ENCODE measurements around the gene FAM227B. TPM values are rescaled to one million over a fixed set of nuclear protein-coding genes. Genes with fewer than 3 reads are reported as not detected.
A peak's percentile ranks its signal among the peaks of the same experiment; 100 is the strongest.

Gene FAM227B
- total and polyA plus RNA-seq, 9 donors: 7.0 to 21.8 (median 11.5) TPM

DNA sequence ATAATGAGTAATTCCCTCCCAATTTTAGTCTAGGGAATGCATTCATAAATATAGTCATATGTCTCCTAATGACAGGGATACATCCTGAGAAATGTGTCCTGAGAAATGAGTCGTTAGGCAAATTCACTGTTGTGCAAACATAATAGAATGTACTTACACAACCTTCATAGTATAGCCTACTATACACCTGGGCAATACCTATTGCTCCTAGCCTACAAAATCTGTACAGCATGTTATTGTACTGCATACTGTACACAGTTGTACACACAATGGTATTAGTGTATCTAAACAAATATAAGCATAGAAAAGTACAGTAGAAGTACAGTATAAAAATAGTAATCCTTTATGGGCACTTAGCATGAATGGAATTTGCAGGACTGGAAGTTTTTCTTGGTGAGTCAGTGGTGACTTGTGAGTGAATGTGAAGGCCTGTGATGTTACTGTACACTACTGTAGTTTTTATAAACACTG lies 6.8 kb upstream of the FAM227B start:
- intact Hi-C loops (cut with DNase I): no loop called here
- DNase-seq: no peak
- peaks cover 3% of the 10 kb centered on the region for H3K4me1 ChIP-seq (ENCODE audit: insufficient read depth)
- no peaks in the 10 kb centered on the region for H3K27me3 ChIP-seq
- H3K36me3 ChIP-seq: no peaks in the 10 kb centered on the region
- 75 to 77% (median 77%) methylated on average over 1 of the region's 1 CpG for WGBS, 3 donors
- peaks cover 0 to 3% of the 10 kb centered on the region in 2 donors for H3K9me3 ChIP-seq
- no peak overlapping the region for H3K27ac ChIP-seq
- H3K4me3 ChIP-seq: no peak overlapping the region
- TF ChIP-seq, protein P1, sequence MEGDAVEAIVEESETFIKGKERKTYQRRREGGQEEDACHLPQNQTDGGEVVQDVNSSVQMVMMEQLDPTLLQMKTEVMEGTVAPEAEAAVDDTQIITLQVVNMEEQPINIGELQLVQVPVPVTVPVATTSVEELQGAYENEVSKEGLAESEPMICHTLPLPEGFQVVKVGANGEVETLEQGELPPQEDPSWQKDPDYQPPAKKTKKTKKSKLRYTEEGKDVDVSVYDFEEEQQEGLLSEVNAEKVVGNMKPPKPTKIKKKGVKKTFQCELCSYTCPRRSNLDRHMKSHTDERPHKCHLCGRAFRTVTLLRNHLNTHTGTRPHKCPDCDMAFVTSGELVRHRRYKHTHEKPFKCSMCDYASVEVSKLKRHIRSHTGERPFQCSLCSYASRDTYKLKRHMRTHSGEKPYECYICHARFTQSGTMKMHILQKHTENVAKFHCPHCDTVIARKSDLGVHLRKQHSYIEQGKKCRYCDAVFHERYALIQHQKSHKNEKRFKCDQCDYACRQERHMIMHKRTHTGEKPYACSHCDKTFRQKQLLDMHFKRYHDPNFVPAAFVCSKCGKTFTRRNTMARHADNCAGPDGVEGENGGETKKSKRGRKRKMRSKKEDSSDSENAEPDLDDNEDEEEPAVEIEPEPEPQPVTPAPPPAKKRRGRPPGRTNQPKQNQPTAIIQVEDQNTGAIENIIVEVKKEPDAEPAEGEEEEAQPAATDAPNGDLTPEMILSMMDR (IDR thresholded peaks at IDR 0.05): no peak
- no peak for TF ChIP-seq EP300 (IDR thresholded peaks at IDR 0.05)

DNA sequence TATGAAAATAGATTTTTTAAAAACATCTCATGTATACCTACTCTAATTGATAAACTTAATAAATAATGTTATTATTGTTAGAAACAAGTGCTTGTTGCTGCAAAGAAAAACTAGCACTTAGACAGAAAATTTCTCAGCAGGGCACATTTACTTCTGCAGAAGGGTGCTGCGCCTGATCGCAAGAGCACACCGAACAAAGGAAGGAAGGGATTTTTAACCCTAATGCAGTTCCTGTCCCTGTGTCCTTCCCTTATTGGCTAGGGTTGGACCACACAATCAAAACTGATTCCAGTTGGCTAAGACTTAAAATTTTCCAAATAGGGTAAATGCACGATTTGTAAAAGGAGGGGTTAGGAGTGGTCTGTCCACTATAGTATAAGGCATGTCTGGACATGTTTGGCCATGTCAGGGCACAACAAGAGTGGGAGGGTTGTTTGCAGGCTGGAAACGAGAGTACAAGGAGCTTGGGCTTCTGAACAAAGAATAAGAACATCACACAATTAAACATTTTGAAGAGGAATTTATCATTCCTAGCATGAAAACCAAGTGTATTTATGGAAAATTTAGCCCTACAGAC lies 4.9 kb upstream of the FAM227B start:
- no peaks in the 10 kb centered on the region for H3K27me3 ChIP-seq
- H3K27ac ChIP-seq: no peak overlapping the region
- DNase-seq: no peak
- no peak overlapping the region for H3K4me3 ChIP-seq
- TF ChIP-seq EP300 (IDR thresholded peaks at IDR 0.05) (no peak), POLR2A (IDR thresholded peaks at IDR 0.05) (no peak)
- TF ChIP-seq, protein P1 (IDR thresholded peaks at IDR 0.05): no peak
- H3K4me1 ChIP-seq (ENCODE audit: insufficient read depth): peaks cover 3% of the 10 kb centered on the region
- no peaks in the 10 kb centered on the region for H3K36me3 ChIP-seq
- WGBS, 3 donors: 95 to 98% (median 96%) methylated on average over 5 of the region's 5 CpGs
- intact Hi-C loops (cut with DNase I): no loop called here
- H3K9me3 ChIP-seq: peaks cover 0 to 3% of the 10 kb centered on the region in 2 donors

DNA sequence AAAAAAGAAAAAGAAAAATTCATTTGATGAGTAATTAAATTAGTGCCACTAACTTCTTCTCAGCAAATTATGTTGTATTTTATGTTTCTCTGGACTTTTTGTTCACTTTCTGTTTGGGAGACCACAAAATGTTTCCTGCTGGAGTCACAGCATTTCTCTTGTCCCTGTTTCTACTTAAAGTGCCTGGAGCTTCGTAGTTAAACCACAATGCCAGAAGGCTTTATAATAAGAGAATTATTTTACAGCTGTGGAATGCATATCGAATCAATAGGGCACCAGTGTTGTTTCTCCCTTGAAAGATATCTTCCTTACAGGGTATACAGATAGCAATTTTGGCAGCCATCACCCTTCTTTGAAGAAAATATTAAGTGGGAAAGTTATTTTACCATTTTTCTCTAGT lies 3.4 kb upstream of the FAM227B start:
- Histone ChIP-seq H3K4me1 (ENCODE audit: insufficient read depth) (peaks cover 6% of the 10 kb centered on the region), H3K36me3 (no peaks in the 10 kb centered on the region), H3K4me3 (no peak overlapping the region), H3K9me3 (peaks cover 0 to 3% of the 10 kb centered on the region in 2 donors), H3K27ac (no peak overlapping the region), H3K27me3 (no peaks in the 10 kb centered on the region)
- 12 to 44% (median 24%) methylated on average over 2 of the region's 2 CpGs for WGBS, 3 donors
- DNase-seq: no peak
- TF ChIP-seq POLR2A (IDR thresholded peaks at IDR 0.05): no peak
- TF ChIP-seq EP300 (IDR thresholded peaks at IDR 0.05): no peak
- TF ChIP-seq, protein P1 (IDR thresholded peaks at IDR 0.05): no peak
- intact Hi-C loops (cut with DNase I): loop anchor here in 2 of 4 donors (5.0 kb wide), 1 partner anchor 278 kb away; no protein-coding TSS in a partner anchor

DNA sequence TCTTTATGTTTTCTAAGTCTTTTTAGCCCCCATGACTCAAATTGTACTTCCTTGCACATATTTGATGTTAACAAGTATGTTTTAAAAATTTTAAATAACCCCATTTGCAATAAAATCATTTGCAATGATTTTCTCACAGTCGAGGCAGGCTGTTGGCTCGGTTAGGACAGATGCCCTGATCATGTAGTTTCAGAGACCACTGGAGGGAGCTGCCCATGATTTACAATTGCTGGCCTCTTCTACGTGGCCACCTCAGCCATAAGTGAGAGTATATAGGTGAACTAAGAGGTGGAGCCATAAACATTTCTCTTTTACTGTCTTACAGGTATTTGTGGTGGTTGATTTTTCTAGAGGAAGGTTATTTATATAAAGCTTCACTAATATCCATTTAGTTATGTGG lies 1.9 kb upstream of the FAM227B start:
- TF ChIP-seq POLR2A (IDR thresholded peaks at IDR 0.05) (no peak), EP300 (IDR thresholded peaks at IDR 0.05) (no peak)
- TF ChIP-seq, protein P1 (IDR thresholded peaks at IDR 0.05): no peak
- peaks cover 0 to 3% of the 10 kb centered on the region in 2 donors for H3K9me3 ChIP-seq
- 78 to 82% (median 79%) methylated on average over 3 of the region's 3 CpGs for WGBS, 3 donors
- peak overlapping the region; percentile 81 for H3K4me3 ChIP-seq
- peak overlapping the region in 1 of 2 donors; percentile 77 for H3K27ac ChIP-seq
- H3K4me1 ChIP-seq (ENCODE audit: insufficient read depth): peaks cover 6% of the 10 kb centered on the region
- intact Hi-C loops (cut with DNase I): loop anchor here in 2 of 4 donors (5.0 kb wide), 1 partner anchor 280 kb away; no protein-coding TSS in a partner anchor
- H3K27me3 ChIP-seq: no peaks in the 10 kb centered on the region
- no peaks in the 10 kb centered on the region for H3K36me3 ChIP-seq
- no peak for DNase-seq
